HG03439 (cell line): ENCODE measurements around the gene EMP1.

Source experiments
- ATAC-seq: cut with Tn5 transposase; IDR thresholded peaks from one replicate; pipeline ENCODE4 v1.9.1; 2021; ENCODE audit warnings: mild to moderate bottlenecking, moderate library complexity; ENCODE audit not compliant: unreplicated experiment

Gene EMP1, protein sequence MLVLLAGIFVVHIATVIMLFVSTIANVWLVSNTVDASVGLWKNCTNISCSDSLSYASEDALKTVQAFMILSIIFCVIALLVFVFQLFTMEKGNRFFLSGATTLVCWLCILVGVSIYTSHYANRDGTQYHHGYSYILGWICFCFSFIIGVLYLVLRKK

GRCh38 chr12:13196130-13196921, at the start of gene EMP1:
Gene EMP1, plus strand, starts transcription at chr12:13196726. Its CDS starts 14,785 bp downstream, at chr12:13211511.
- no peak for ATAC-seq

GRCh38 chr12:13147688-13148484, 48.6 kb upstream of the EMP1 start:
- no peak for ATAC-seq

GRCh38 chr12:13148485-13148847, 48.1 kb upstream of the EMP1 start:
- ATAC-seq, result no peak

GRCh38 chr12:13149411-13149810, 47.1 kb upstream of the EMP1 start:
- ATAC-seq, result no peak

GRCh38 chr12:13152281-13152680, 44.2 kb upstream of the EMP1 start:
- ATAC-seq, result no peak

- ATAC-seq, result no peak
These were observed 43.8 kb upstream of the EMP1 start for GRCh38 chr12:13152756-13153155.

DNA sequence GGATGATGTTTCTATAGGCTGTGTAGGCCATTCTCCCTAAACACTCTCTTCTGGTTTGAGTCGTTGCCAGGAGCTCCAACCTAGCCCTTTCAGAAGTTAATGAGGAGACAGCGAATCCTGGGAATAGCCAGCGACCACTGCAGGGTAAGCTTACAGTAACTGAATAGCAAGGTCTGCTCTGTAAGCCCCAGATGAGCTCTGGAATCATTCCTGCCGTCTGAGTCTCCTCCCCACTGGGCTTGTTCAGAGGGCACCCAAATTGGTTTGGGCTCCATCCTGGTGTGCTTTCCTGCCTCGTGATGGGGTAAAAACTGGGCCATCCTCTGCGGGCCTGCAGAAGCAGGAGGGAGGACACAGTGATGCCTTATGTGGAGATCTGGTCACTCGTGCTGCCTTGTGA, 43.3 kb upstream of the EMP1 start:
- ATAC-seq, result no peak

- ATAC-seq, result no peak
These were observed 42.4 kb upstream of the EMP1 start for GRCh38 chr12:13154027-13154538.

DNA sequence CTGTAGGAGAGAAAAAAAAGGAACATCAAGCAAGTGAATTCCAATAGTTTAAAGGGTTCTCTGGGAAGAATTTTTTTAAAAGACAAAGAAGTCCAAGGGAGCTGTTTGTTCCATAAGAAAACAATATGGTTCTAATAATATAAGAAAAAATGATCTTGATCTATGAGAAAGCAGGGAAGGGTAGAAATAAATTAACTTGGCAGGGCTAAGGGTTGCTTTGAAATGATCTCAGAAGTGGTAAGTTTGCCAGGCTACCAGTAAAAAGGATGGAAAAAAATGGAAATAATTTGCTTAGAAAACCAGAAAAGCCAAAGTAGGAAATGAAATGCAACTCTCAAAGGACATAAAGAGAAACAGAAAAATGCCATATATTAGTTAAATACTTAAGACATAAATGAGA, 41.7 kb upstream of the EMP1 start:
- ATAC-seq, result no peak

- ATAC-seq, result no peak
These were observed 40.2 kb upstream of the EMP1 start for GRCh38 chr12:13156277-13156676.

GRCh38 chr12:13161172-13161571, 35.4 kb upstream of the EMP1 start:
- ATAC-seq, result no peak

GRCh38 chr12:13162904-13163303, 33.6 kb upstream of the EMP1 start:
- no peak for ATAC-seq

DNA sequence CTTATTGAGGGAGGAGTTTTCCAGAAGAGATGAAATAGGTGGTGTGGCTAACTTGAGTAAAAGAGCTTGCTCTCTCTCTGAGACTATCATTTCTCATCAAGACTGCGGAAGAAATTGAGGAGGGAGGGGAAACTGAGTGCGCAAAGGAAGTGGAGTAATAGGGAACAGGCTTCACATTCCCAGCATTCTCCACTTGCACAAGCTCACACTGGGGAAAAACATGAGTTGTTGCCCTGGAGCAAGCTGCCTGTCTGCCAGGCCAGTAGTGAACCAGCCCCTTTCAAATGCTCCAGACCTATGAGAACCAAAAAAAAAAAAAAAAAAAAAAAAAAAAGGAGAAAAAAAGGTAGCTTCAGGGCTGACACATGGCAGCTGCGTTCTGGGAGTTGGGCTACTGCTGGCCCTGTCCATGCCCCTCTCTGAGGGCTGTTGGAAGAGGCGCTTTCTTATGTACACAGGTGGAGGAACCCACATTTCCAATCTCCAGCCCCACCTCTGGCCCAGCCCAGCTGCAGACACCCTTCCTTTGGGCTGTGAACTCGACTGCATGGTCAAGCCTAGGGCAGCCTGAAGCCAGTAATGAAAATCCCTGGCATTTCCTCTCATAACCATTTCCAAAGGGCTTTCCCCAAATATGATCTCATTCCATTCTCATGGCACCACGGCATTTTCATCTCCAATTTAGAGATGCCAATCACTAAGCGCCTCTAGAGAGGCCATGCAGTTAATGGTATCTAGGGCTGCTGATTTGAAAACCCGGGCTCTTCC, 32.5 kb upstream of the EMP1 start:
- ATAC-seq, result no peak

DNA sequence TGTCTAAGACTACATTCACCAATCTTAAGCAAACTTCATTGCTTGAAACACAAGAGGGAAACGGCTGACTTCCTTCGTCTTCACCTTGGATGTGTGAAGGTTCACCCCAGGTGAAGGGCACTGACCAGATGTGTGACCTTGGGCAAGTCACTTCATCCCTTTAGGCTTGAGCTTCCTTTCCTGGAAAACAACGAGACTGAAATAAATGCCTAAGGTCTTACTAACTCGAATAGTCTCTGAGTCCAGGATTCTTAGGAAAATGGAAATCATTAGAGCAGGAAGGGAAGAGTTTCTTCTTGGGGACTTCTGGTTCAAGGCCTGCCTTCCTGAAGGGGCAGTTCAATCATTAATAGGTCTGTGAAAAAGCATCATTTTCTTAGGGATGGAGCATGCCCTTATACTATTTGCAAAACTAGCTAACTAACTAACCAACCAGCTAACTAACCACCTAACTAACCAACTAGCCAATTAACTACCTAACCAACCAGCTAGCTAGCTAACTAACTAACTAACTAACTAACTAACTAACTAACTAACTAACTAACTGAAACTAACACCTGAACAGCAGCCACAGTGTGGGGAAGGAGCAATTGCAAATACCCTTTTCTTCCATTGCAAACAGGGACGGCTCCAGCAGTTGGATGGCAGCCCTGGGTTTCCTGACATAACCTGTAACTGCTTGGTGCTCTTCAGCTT, 31.5 kb upstream of the EMP1 start:
- no peak for ATAC-seq

DNA sequence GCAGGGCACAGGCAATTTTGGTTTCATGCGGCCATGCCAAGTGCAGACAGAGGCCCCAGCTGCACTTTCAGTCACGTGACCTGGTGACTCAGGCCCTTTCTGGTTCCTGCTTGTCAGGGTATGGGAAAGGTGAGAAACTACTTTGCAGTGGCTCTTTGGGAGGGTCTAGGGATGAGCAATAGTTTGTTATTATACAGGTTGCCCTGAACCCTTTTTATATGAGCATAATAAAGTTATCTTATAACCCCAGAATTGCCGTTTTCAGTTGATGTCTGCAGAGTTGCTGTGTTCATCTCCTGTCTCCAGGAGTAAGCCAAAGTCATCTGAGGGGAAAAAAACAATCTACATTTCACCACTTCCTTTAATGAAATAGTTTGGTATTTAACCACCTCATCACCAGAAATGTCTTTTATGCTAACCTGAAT, 30.9 kb upstream of the EMP1 start:
- no peak for ATAC-seq

DNA sequence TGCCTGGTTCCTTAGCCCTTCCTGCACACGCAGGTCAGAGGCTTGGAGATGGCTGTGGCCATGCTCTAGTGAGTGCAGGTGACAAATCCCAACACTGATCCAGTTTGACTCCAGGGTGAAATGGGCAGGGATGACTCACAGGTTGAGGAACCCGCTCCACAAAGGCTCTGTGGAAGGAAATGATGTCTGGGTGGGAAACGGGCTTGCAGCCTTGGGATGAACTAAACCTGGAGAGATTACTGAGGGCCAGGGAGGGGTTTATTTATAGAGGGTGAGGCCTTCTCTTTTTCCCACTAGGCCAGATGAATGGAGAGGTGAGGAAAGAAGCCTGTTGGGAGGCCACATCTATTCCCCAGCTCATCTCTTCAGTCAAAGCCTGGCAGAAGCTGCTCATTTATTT, 29.3 kb upstream of the EMP1 start:
- ATAC-seq, result no peak

DNA sequence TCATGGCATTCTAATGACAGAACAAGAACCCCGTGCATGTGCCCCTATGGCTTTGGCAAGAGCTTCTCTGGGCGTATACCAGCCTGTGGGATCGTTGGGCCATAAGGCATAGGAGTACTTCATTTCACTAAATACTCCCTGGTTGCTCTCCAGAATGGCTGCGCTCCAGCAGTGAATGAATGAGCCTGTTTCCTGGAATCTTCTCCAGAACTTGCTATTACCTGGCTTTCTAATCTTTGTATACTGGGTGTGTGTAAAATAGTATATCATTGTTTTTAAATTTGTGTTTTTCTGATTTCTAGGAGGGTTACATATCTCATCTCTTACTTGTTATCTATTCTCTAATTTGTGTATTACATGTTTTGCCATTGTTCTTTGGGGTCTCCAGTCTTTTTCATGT, 28.6 kb upstream of the EMP1 start:
- no peak for ATAC-seq

DNA sequence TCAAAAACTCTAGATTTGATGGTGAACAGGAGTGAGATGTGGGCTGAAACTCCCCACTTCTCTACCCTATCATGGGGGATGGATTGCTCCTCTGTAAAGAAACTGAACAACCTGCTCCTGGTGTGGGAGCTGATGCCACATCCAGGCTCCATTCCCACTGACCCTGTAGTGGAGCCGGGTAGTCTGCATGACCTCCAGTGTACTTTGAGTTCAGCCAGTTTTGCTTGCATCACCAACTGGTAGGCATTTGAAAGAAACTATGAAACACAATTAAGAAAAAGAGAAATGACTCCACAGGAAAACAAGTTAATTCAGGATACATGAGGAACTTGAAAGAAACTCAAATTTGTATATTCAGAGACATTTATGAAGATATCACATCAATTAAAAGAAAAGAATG, 27.3 kb upstream of the EMP1 start:
- ATAC-seq, result no peak

GRCh38 chr12:13170892-13171490, 25.5 kb upstream of the EMP1 start:
- ATAC-seq, result no peak
